Measurements from ENCODE around the gene ARPP19. TPM values are rescaled to one million over a fixed set of nuclear protein-coding genes. Genes with fewer than 3 reads are reported as not detected.

The ARPP19 gene
- polyA plus RNA-seq, 1 of the 3 experiments (the other 2 are of a cell fraction), result 29.0 TPM

DNA sequence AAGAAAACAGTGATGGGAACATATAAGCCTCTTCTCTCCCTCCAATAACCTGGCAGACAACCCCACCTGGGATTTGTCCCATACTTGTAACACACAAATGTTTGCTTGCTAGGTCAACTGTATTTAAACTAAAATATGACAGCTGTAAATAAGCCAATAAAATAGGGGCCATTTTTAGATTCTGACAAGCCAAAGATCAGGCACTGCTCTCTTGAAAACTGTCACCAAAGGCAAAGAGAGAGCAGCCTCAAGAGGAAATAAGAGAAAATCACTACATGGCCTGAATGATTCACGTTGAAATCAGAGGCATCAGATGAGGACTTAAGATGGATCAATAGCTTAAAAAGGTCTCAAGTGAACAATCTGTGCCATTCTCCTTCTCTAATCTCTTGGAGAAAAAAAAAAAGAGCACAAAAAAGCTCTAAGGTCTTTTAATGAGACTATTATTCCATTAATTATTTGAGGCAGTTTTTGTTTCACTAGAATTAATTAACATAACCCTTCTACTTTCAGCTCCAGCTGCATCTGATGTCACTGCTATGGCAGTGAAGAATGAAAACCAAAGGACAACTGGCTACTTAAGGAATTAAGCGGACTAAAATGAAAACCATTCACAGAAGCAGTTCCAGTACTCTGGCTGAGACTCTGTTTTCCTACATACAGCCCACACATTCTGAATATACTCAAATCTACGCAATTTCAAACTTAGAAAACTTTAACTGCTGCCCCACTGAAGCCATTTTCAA is 59.2 kb downstream of the ARPP19 start:
- 92% methylated on average over 3 of the region's 3 CpGs for WGBS (ENCODE audit: low lambda C conversion rate)
- no peak for DNase-seq
- H2AFZ ChIP-seq (ENCODE audit: low read depth), result no peak overlapping the region
- H3K9me3 ChIP-seq, result no peaks in the 10 kb centered on the region
- ChIA-PET CTCF (interaction anchor here (1.3 to 1.4 kb wide), 2 partner anchors 13 to 14 kb away, joined by 3 read pairs; no protein-coding TSS in a partner anchor), POLR2A (interaction anchor here (0.6 kb wide), 1 partner anchor 68 kb away, joined by 4 read pairs; no protein-coding TSS in a partner anchor)
- H3K4me1 ChIP-seq (ENCODE audit: control insufficient read depth in 1 of 2, insufficient read depth in 2 of 2, low read depth in 1 of 2, low read length in 1 of 2), result peaks cover 0 to 3% of the 10 kb centered on the region in 2 experiments; a peak in 1 of 4 replicates
- H3K27ac ChIP-seq (ENCODE audit: low read depth in 2 of 2, low read length in 1 of 2), result no peak overlapping the region
- no peak for TF ChIP-seq FOXJ3 (CRISPR knock-in tag; IDR thresholded peaks at IDR 0.05)
- TF ChIP-seq YY1 (IDR thresholded peaks at IDR 0.05; ENCODE audit: low read depth), result no peak
- no peak for TF ChIP-seq FOSL2 (IDR thresholded peaks at IDR 0.05; ENCODE audit: borderline replicate concordance, low read depth)
- TF ChIP-seq CHD2 (IDR thresholded peaks at IDR 0.05; ENCODE audit: low read length, partially characterized antibody), result no peak
- no peak for TF ChIP-seq GATA2 (CRISPR knock-in tag; IDR thresholded peaks at IDR 0.05)
- TF ChIP-seq NFIC (IDR thresholded peaks at IDR 0.05; ENCODE audit: borderline replicate concordance), result no peak
- TF ChIP-seq EZH2phosphoT487 (IDR thresholded peaks at IDR 0.05; ENCODE audit: borderline replicate concordance, low read depth), result no peak
- TF ChIP-seq POLR2AphosphoS5 (IDR thresholded peaks at IDR 0.05; ENCODE audit: low read depth, low read length), result no peak
- TF ChIP-seq TAF1 (IDR thresholded peaks at IDR 0.05; ENCODE audit: borderline replicate concordance, low read depth, low read length), result no peak
- no peak for TF ChIP-seq MEF2A (IDR thresholded peaks at IDR 0.05; ENCODE audit: borderline replicate concordance, low read depth)
- no peak for TF ChIP-seq EP300 (IDR thresholded peaks at IDR 0.05; ENCODE audit: borderline replicate concordance in 1 of 2, low read depth in 1 of 2, low read length in 1 of 2)
- TF ChIP-seq, protein P1, sequence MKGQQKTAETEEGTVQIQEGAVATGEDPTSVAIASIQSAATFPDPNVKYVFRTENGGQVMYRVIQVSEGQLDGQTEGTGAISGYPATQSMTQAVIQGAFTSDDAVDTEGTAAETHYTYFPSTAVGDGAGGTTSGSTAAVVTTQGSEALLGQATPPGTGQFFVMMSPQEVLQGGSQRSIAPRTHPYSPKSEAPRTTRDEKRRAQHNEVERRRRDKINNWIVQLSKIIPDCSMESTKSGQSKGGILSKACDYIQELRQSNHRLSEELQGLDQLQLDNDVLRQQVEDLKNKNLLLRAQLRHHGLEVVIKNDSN (IDR thresholded peaks at IDR 0.05; ENCODE audit: borderline replicate concordance, low read depth), result no peak
- TF ChIP-seq, protein P2, sequence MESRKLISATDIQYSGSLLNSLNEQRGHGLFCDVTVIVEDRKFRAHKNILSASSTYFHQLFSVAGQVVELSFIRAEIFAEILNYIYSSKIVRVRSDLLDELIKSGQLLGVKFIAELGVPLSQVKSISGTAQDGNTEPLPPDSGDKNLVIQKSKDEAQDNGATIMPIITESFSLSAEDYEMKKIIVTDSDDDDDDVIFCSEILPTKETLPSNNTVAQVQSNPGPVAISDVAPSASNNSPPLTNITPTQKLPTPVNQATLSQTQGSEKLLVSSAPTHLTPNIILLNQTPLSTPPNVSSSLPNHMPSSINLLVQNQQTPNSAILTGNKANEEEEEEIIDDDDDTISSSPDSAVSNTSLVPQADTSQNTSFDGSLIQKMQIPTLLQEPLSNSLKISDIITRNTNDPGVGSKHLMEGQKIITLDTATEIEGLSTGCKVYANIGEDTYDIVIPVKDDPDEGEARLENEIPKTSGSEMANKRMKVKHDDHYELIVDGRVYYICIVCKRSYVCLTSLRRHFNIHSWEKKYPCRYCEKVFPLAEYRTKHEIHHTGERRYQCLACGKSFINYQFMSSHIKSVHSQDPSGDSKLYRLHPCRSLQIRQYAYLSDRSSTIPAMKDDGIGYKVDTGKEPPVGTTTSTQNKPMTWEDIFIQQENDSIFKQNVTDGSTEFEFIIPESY (IDR thresholded peaks at IDR 0.05; ENCODE audit: borderline replicate concordance, low read depth), result no peak
- TF ChIP-seq RAD21 (IDR thresholded peaks at IDR 0.05; ENCODE audit: low read length), result no peak
- no peak overlapping the region for H3K4me3 ChIP-seq (ENCODE audit: low read depth in 2 of 2, low read length in 1 of 2)
- H3K27me3 ChIP-seq (ENCODE audit: insufficient read depth), result no peaks in the 10 kb centered on the region
- no peaks in the 10 kb centered on the region for H3K9me2 ChIP-seq
- no peak overlapping the region for H3K4me2 ChIP-seq
- peaks cover 8% of the 10 kb centered on the region for H3F3A ChIP-seq (replicated peaks; ENCODE audit: insufficient read depth)
- H3K79me2 ChIP-seq (ENCODE audit: insufficient read depth), result peaks cover 52% of the 10 kb centered on the region
- 0 out of 2 replicates have a peak, but pooled peaks cover 4% of the 10 kb centered on the region for H4K20me1 ChIP-seq (ENCODE audit: insufficient read depth)
- H3K36me3 ChIP-seq (replicated peaks in 1 of 2; ENCODE audit: control insufficient read depth in 1 of 2, insufficient read depth in 2 of 2, low read length in 1 of 2), result no peaks in the 10 kb centered on the region
- H3K9ac ChIP-seq, result no peak overlapping the region

DNA sequence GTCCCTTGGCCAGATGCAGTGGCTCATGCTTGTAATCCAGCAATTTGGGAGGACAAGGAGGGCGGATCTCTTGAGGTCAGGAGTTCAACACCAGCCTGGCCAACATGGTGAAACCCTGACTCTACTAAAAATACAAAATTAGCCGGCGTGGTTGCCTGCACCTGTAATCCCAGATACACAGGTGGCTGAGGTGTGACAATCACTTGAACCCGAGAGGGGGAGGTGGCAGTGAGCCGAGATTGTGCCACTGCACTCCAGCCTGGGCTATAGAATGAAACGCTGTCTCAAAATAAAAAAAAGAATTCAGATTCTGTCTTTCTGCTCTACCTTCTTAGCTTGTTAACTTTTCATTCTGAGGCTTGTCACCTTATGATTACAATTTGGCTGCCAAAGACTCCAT is 62.3 kb downstream of the ARPP19 start:
- POLR2A ChIA-PET, result no interaction called here
- H3K79me2 ChIP-seq (ENCODE audit: insufficient read depth), result peaks cover 56% of the 10 kb centered on the region
- H3K9me2 ChIP-seq, result no peaks in the 10 kb centered on the region
- no peaks in the 10 kb centered on the region for H3F3A ChIP-seq (replicated peaks; ENCODE audit: insufficient read depth)
- no peaks in the 10 kb centered on the region for H3K9me3 ChIP-seq
- no peaks in the 10 kb centered on the region for H3K36me3 ChIP-seq (replicated peaks in 1 of 2; ENCODE audit: control insufficient read depth in 1 of 2, insufficient read depth in 2 of 2, low read length in 1 of 2)
- no peaks in the 10 kb centered on the region for H3K27me3 ChIP-seq (ENCODE audit: insufficient read depth)
- no peak overlapping the region for H3K27ac ChIP-seq (ENCODE audit: low read depth in 2 of 2, low read length in 1 of 2)
- 0 out of 2 replicates have a peak, but pooled peaks cover 4% of the 10 kb centered on the region for H4K20me1 ChIP-seq (ENCODE audit: insufficient read depth)
- 75% methylated on average over 6 of the region's 6 CpGs for WGBS (ENCODE audit: low lambda C conversion rate)
- H3K4me3 ChIP-seq (ENCODE audit: low read depth in 2 of 2, low read length in 1 of 2), result no peak overlapping the region
- H3K4me1 ChIP-seq (ENCODE audit: control insufficient read depth in 1 of 2, insufficient read depth in 2 of 2, low read depth in 1 of 2, low read length in 1 of 2), result peaks cover 0 to 3% of the 10 kb centered on the region in 2 experiments; a peak in 1 of 4 replicates
- no peak overlapping the region for H3K9ac ChIP-seq
- CTCF ChIA-PET, result no interaction called here
- no peak for DNase-seq
- H2AFZ ChIP-seq (ENCODE audit: low read depth), result no peak overlapping the region
- no peak overlapping the region for H3K4me2 ChIP-seq
- TF ChIP-seq EZH2phosphoT487 (IDR thresholded peaks at IDR 0.05; ENCODE audit: borderline replicate concordance, low read depth) (no peak), ELF1 (IDR thresholded peaks at IDR 0.05) (no peak), RXRA (IDR thresholded peaks at IDR 0.05; ENCODE audit: borderline replicate concordance, low read depth) (no peak), GABPA (IDR thresholded peaks at IDR 0.05; ENCODE audit: low read depth) (no peak), FOXM1 (IDR thresholded peaks at IDR 0.05; ENCODE audit: low read depth) (no peak), YY1 (IDR thresholded peaks at IDR 0.05; ENCODE audit: low read depth) (no peak), GATA2 (CRISPR knock-in tag; IDR thresholded peaks at IDR 0.05) (no peak), NRF1 (IDR thresholded peaks at IDR 0.05; ENCODE audit: low read depth, low read length) (no peak), SIN3A (IDR thresholded peaks at IDR 0.05; ENCODE audit: borderline replicate concordance, low read depth, low read length) (no peak), MXI1 (IDR thresholded peaks at IDR 0.05; ENCODE audit: low read depth, low read length) (no peak), POLR2AphosphoS5 (IDR thresholded peaks at IDR 0.05; ENCODE audit: low read depth, low read length) (no peak)
- TF ChIP-seq, protein P3, sequence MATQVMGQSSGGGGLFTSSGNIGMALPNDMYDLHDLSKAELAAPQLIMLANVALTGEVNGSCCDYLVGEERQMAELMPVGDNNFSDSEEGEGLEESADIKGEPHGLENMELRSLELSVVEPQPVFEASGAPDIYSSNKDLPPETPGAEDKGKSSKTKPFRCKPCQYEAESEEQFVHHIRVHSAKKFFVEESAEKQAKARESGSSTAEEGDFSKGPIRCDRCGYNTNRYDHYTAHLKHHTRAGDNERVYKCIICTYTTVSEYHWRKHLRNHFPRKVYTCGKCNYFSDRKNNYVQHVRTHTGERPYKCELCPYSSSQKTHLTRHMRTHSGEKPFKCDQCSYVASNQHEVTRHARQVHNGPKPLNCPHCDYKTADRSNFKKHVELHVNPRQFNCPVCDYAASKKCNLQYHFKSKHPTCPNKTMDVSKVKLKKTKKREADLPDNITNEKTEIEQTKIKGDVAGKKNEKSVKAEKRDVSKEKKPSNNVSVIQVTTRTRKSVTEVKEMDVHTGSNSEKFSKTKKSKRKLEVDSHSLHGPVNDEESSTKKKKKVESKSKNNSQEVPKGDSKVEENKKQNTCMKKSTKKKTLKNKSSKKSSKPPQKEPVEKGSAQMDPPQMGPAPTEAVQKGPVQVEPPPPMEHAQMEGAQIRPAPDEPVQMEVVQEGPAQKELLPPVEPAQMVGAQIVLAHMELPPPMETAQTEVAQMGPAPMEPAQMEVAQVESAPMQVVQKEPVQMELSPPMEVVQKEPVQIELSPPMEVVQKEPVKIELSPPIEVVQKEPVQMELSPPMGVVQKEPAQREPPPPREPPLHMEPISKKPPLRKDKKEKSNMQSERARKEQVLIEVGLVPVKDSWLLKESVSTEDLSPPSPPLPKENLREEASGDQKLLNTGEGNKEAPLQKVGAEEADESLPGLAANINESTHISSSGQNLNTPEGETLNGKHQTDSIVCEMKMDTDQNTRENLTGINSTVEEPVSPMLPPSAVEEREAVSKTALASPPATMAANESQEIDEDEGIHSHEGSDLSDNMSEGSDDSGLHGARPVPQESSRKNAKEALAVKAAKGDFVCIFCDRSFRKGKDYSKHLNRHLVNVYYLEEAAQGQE (IDR thresholded peaks at IDR 0.05; ENCODE audit: low read depth, low read length), result no peak
